ENCODE measurements around the gene HM13.

HM13 gene

GRCh38 chr20:31475472-31476293 is 38.6 kb upstream of the HM13 start:
- no peak for DNase-seq (ENCODE audit: low spot score)
- Histone ChIP-seq H3K27ac (peak overlapping the region; percentile 84 to 92), H3K4me3 (peak overlapping the region; percentile 83)
- TF ChIP-seq, protein P1, sequence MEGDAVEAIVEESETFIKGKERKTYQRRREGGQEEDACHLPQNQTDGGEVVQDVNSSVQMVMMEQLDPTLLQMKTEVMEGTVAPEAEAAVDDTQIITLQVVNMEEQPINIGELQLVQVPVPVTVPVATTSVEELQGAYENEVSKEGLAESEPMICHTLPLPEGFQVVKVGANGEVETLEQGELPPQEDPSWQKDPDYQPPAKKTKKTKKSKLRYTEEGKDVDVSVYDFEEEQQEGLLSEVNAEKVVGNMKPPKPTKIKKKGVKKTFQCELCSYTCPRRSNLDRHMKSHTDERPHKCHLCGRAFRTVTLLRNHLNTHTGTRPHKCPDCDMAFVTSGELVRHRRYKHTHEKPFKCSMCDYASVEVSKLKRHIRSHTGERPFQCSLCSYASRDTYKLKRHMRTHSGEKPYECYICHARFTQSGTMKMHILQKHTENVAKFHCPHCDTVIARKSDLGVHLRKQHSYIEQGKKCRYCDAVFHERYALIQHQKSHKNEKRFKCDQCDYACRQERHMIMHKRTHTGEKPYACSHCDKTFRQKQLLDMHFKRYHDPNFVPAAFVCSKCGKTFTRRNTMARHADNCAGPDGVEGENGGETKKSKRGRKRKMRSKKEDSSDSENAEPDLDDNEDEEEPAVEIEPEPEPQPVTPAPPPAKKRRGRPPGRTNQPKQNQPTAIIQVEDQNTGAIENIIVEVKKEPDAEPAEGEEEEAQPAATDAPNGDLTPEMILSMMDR (IDR thresholded peaks at IDR 0.05): no peak

DNA sequence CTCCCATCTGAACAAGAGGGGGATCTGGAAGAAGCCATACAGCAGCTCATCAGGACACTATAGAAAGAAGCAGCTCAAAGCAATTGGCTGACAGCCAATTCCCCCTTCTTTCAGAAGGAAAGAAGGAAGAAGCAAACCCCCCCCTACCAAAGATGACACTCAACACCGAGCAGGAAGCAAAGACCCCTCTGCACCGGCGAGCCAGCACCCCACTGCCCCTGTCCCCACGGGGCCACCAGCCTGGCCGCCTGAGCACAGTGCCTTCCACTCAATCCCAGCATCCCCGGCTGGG is 38.0 kb upstream of the HM13 start:
- TF ChIP-seq, protein P1 (IDR thresholded peaks at IDR 0.05): no peak
- no peak for DNase-seq (ENCODE audit: low spot score)
- Histone ChIP-seq H3K4me3 (peak overlapping the region; percentile 83), H3K27ac (peak overlapping the region; percentile 84 to 92)

DNA sequence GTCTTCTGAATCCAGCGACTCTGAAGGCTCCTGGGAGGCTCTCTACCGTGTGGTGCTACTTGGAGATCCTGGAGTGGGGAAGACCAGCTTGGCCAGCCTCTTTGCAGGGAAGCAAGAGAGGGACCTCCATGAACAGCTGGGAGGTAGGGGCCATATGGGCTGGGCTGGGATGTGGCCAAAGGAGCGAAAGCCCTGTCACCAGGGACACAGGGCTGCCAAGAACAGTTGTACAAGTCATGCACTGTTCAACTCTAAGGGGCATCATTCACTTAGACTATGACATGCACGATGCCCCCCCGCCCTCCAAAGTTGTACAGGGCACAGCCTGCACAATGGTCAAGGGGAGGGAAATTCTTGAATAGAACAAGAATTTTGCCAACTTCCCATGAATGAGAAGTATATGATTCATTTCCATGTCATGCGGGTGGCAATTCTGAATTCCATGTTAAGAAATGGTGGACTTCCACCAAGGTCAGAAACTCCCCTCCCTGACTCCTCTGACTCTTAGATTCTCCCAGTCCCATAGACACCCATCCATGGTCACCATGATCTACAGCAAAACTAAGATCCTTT is 37.5 kb upstream of the HM13 start:
- H3K27ac ChIP-seq: peak overlapping the region in 1 of 2 donors; percentile 92
- TF ChIP-seq, protein P1 (IDR thresholded peaks at IDR 0.05): no peak
- peak overlapping the region; percentile 83 for H3K4me3 ChIP-seq
- DNase-seq (ENCODE audit: low spot score): no peak

GRCh38 chr20:31484001-31484400 is 30.2 kb upstream of the HM13 start:
- TF ChIP-seq, protein P1 (IDR thresholded peaks at IDR 0.05): no peak
- no peak for DNase-seq (ENCODE audit: low spot score)
- H3K4me3 ChIP-seq: no peak overlapping the region
- H3K27ac ChIP-seq: peak overlapping the region in 1 of 2 donors; percentile 93

GRCh38 chr20:31485450-31486339 is 28.5 kb upstream of the HM13 start:
- Histone ChIP-seq H3K4me3 (peak overlapping the region; percentile 66), H3K27ac (peak overlapping the region; percentile 84 to 93)
- peak; percentile 84 for DNase-seq (ENCODE audit: low spot score)
- TF ChIP-seq, protein P1 (IDR thresholded peaks at IDR 0.05): no peak

- TF ChIP-seq, protein P1 (IDR thresholded peaks at IDR 0.05): no peak
- DNase-seq (ENCODE audit: low spot score): no peak
- H3K4me3 ChIP-seq: no peak overlapping the region
- no peak overlapping the region for H3K27ac ChIP-seq
Observed at GRCh38 chr20:31488115-31488514, 26.1 kb upstream of the HM13 start.

All from coronary artery (tissue), 2 donors.